IPS-NIHi7 (cell line): Measurements from ENCODE around the gene PAH.

ENCODE experiments used
- DNase-seq: peaks from one replicate; pipeline ENCODE4 v3.0.0; 2012; ENCODE audit warnings: mixed read lengths; ENCODE audit errors: extremely low spot score

The PAH gene

DNA sequence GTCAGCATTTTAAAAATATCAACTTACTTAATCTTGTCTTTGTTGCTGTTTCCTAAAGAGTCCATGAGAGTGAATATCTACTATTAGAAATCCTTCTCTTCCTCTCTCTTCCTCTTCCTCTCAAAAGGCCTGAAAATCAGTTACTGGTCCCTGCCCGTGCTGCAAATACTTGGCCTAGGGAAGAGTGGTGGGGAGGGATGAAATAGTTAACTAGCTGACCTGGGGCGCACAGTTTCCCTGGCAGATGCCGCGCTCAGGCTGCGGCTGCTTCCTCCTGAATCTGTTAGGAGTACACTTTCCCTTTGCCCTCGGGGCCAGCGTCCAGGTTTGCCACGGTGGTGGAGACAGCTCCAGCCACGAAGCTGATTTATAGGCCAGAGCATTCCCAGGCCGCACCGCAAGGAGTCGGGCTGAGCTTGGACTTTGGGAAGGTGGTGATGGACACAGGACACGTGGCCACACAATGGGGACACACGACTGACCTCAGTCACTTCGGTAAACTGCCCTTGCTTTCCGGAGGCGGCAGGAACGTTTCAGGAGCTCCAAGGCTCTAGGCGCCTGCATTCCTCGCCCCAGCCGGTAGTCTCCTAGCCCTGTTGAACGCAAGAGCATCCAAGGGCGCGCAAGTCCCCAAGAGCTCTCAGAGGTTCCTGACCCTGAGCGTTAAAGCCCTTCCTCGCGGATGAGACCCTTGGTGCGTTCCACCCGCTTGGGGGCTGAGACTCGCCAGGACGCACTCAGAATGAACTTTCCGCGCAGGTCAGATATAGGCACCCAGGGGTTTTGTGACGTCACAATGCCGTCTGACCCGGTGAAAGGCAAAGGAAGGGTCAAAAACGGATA is 33.3 kb upstream of the PAH start:
- DNase-seq, result peak; percentile 45

DNA sequence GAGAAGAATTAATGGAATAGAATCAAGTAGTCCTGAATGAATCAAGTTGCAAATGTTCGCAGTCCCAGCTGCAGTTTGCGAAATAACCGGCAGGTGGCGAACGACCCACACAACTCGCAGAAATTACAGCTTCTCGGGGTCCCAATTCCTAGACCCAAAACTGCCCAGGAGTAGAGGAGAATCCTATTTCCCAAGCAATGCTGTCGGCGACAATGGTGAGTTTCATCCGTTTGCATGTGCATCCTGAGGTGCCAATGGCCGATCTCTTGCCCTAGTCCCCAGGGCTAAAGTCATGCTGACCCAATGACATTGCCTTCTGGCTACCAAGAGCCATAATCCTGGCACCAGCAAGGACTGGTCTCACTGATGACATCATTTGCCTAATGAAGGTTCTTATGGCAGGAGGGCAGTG is 31.9 kb upstream of the PAH start:
- DNase-seq, result peak; percentile 63

GRCh38 chr12:102946042-102946441 is 29.0 kb upstream of the PAH start:
- DNase-seq, result no peak

- no peak for DNase-seq
Observed at GRCh38 chr12:102939670-102940222, 22.7 kb upstream of the PAH start.

DNA sequence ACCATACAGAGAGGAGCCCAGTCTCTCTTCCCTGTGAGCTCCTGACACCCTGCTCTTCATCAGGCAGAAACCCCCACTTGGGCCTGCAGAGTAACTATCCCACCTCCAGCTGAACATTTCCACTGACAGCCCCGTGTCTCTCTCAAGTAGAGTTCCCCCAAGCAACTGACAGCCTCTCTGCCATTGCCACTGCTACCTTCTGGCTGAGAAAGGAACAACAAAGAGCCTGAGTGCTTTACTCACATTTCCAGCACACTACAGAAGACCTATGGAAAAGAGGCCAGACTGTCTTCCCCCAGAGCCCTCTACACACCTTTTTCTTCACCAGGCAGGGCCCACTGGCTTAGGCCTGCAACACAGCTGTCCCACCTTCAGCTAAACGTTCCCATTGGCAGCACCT is 22.0 kb upstream of the PAH start:
- no peak for DNase-seq

- DNase-seq, result no peak
Observed at GRCh38 chr12:102933168-102933567, 16.1 kb upstream of the PAH start.

GRCh38 chr12:102927220-102927619 is 10.2 kb upstream of the PAH start:
- DNase-seq, result no peak

DNA sequence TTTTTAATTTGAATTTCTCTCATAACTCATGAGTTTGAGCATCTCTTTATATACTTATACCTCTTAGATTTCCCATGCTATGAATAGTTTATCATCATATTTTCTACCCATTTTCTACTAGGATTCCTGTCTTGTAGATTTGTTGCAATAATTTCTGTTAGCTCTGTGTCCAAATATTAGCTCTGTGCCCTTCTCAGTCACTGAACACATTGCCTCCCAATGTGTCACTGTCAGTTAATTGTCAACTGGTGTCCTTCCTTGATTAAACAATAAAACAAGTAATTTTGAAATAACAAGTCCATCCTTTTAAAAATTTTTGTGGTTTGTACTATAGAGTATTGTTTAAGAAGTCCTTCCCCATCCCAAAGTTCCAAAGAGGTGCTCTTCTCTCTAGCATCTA is 4.2 kb upstream of the PAH start:
- DNase-seq, result no peak

DNA sequence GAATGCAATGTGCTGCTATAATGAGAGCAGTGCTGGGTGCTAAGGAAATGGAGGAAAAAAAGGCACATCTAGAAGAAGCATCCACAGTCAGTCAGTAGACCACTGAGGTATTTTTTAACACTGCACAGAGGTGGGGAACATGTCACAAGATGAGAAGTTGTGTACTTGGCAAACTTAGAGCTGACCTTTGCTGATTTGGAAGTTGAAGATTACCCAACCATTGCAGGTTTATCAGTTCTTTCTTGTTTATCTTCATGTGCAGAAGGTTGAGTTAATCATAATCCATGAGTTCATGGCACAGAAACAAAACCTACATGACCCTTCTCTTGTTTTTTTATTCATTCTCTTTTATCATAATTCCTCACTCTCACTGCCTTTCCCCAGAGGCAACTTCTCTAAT is 3.2 kb upstream of the PAH start:
- DNase-seq, result no peak

GRCh38 chr12:102918840-102919239 is 1.8 kb upstream of the PAH start:
- DNase-seq, result no peak

DNA sequence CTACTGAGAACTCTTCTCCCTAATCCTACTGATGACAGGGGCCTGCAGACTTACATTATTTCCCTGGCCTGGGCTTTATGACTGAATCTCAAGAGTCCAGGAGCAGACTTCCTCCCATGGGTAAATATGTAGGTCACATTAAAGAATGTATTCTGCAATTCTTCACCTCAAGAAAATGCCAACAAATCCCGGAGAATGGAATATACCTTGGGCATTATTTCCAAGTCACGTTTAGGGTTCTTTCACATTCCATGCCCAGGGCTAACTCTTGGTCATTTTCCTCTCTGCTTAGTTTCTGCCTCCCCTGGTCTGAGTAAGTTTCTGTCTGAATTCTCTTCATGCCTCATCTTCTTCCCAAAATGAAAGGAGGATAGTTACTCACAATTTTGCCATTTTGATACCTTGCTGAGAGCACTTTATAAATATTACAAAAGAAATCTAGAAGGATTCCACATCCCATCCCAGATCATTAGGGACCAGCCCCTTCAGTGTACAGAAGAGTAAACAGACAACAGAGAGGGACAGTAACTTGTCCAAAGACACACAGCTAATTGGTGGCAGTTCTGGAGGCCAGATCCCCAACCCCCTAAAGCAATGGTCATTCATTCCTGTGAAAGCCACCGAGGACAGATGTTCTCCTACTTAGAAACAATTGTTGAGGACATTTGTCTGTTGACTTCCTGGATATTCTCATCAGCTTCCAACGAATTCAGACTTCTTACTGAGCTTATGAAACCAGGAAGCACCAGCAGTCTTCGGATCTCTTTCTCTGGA is 605 bp downstream of the PAH start:
- DNase-seq, result no peak

DNA sequence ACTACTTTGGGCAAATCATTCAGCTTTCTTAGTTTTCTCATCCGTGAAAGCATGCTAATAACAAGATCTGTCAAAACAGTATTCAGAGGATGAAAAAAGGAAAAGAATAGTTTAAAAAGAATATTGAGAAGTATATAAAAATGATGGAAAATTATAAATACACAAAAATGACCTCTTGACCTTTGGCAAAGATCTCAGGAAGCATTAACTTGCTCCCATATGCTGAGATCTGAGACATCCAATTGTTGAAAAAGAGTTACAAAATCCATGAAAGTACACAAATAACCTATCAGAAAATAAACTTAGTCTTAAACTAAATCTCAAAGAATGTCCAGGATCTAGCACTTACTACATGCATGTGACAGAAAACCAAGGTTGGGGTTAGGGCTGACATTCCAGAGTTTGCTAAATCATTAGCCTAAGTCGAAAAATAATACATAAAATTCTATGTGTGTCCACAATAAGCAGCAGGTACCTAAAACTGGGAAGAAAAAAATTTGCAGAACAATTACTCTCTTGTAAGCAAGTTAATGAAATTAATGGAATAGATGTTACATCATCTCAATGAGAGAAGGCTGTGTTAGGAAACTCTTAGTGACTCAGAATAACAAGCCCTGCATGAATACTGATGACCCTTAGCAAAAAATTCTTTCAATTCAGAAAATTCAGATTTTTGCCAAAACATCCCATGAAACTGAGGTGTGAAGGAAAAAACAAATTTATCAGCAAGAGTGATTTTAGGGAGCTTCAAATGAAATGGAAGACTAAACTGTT is 3.4 kb downstream of the PAH start:
- DNase-seq, result no peak

DNA sequence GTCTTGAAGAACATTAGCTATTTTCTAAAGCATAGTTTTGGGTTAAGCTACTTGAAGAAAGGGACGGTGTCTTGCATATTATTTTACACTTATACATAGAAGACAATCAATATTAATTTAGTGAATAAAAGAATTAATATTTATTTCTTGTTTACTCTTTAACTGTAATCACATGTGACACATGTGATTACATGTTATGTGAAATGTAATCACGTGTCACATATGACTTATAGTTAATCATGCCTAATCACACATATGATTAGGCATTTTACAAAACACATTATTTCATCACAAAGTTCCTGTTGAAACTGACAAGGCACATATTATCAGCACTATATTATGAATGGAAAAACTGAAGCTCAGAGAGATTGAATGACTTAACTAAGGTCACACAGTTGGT is 4.8 kb downstream of the PAH start:
- no peak for DNase-seq

DNA sequence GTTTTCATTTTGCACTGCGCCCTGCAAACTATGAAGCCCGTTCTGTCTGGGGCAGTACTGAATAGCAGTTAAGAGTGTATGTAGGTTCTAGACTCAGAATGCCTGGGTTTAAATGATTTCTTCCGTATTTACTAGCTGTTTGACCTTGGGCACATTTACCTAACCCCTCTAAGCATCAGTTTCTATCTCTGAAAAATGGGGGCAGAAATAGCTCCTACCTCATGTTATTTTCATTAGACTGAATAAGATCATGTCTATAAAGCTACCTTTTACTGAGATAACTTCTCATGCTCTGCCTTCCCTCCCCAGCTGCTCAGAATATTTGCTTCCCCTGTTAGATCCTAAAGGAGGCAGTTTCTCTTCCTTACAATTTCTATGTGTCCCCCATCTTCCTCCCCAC is 5.7 kb downstream of the PAH start:
- DNase-seq, result no peak

GRCh38 chr12:102910792-102911191 is 6.3 kb downstream of the PAH start:
- DNase-seq, result no peak

DNA sequence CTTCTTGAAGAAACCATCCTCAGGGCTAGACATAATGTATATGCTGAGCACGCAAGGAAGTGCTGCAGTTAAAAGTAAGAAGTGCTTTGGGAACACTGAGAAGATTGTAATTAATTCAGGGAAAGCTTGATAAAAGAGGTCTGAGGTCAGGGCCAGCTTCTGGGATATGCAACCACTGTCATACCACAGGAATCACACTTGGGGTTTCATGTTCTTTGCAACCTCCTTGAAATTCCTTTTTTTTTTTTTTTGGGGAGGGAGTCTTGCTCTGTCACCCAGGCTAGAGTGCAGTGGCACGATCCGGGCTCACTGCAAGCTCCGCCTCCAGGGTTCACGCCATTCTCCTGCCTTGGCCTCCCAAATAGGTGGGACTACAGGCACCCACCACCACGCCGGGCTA is 6.9 kb downstream of the PAH start:
- no peak for DNase-seq

GRCh38 chr12:102907918-102908317 is 9.1 kb downstream of the PAH start:
- DNase-seq, result no peak

- DNase-seq, result no peak
Observed at GRCh38 chr12:102905229-102905628, 11.8 kb downstream of the PAH start.

DNA sequence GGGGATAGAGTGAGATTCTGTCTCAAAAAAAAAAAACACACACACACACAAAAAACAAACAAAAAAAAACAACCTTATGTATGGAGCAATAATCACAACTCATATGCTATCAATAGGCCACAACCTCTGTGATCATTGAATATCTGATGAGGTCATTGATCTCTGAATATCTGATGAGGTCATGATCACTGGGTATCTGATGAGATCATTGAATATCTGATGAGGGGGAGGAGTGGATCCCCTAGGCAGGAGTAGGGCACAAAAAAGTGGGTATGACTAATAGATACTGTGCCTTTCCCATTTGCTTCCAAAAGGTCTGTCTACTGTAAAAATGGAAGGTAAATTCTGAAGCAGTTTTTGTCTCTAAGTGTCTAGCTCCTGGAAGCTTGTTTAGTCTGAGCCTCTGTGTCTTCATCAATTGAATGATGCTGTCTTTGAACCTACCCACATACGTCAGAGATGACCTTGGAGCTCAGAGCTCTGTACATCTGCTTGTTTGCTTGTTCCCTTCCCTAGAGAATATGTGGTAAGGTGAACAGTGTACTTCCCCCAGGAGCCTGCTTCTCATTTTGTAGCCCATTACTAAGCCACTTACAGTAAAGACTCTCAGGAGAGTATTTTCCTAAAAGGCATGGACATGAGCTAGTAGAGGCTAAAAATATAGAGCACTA is 13.6 kb downstream of the PAH start:
- no peak for DNase-seq

- DNase-seq, result no peak
Observed at GRCh38 chr12:102902093-102902492, 15.0 kb downstream of the PAH start.

GRCh38 chr12:102900389-102900788 is 16.7 kb downstream of the PAH start:
- DNase-seq, result no peak

DNA sequence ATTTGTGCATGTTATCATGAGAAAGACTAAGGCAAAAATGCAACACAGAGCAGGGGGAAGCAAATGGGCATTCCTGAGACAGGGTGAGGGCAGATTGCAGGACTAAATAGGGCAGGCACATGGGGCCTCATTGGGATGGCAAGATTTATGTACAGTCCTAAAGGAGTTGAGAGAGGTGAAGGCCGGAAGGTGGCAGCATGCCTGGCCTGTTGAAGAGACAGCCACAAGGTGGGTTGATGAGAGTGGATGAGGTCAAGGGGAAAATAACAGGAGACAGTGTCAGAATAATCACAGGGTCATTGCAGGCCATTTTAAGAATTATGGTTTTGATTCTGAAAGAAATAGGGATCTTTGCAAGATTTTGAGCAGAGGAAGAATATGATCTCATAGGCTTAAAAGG is 21.0 kb downstream of the PAH start:
- peak; percentile 29 for DNase-seq
